Stimulated activated naive CD8-positive, alpha-beta T cell treated with anti-CD3 and anti-CD28 coated beads, Interleukin-15, Interleukin-2, amounts not matched to agents 100 U/mL and 50 U/mL, for 24 hours (primary cell): ENCODE results near the gene ADSS2.
"Not testable (repeated sequence)": the region's sequence is repeated elsewhere in the genome, so short reads cannot be mapped to it uniquely, and the experiment has no call there.

ENCODE experiments used
- ATAC-seq: fragments of 150-1000 bp; cut with Tn5 transposase; one replicate; pipeline ENCODE4 v1.10.0; 2021
- DNase-seq: peaks from one replicate; pipeline ENCODE4 v3.0.0; 2021

The ADSS2 gene

GRCh38 chr1:244365262-244365661 is 86.4 kb downstream of the ADSS2 start:
- ATAC-seq, DNase-seq: not testable (repeated sequence)

GRCh38 chr1:244362476-244362875 is 89.2 kb downstream of the ADSS2 start:
- no peak for DNase-seq
- ATAC-seq = no peak

- ATAC-seq = no peak
- DNase-seq = no peak
Measured at GRCh38 chr1:244361764-244362473, 89.8 kb downstream of the ADSS2 start.
